Esophagus muscularis mucosa (tissue), 4 donors: Measurements from ENCODE around the gene RDX. TPM values are rescaled to one million over a fixed set of nuclear protein-coding genes. Genes with fewer than 3 reads are reported as not detected.

Source experiments
- DNase-seq: peaks from one replicate; pipeline ENCODE4 v3.0.0-alpha.2; 2017; ENCODE audit errors: extremely low spot score
- H3K27ac ChIP-seq, 4 donors: fragments of 200-600 bp; sonication (generic); replicated peaks in 1 of 4; 1 replicate in 3 of 4; 2 replicates in 1 of 4; pipeline ENCODE4 v1.5.1; 2016 to 2019; ENCODE audit warnings: mild to moderate bottlenecking in 1 of 4
- H3K27me3 ChIP-seq, 4 donors: fragments of 200-600 bp; sonication (generic); one replicate each; pipeline versions ENCODE4 v1.5.1 to v1.6.0; 2016 to 2019
- H3K36me3 ChIP-seq, 4 donors: fragments of 200-600 bp; sonication (generic); one replicate each; pipeline ENCODE4 v1.5.1; 2016 to 2019
- H3K4me1 ChIP-seq, 4 donors: fragments of 200-600 bp; sonication (generic); one replicate each; pipeline ENCODE4 v1.5.1; 2016 to 2019
- H3K4me3 ChIP-seq, 4 donors: fragments of 200-600 bp; sonication (generic); 1 replicate in 2 of 4; 2 replicates in 2 of 4; pipeline ENCODE4 v1.5.1; 2016 to 2019; ENCODE audit warnings: mild to moderate bottlenecking in 4 of 4, moderate library complexity in 1 of 4
- H3K9me3 ChIP-seq, 4 donors: fragments of 200-600 bp; sonication (generic); 1 replicate in 3 of 4; 2 replicates in 1 of 4; pipeline ENCODE4 v1.5.1; 2016 to 2019
- EP300 ChIP-seq: sonication (generic); formaldehyde crosslinking; IDR thresholded peaks from one replicate; pipeline ENCODE4 v1.6.1; 2017; ENCODE audit warnings: antibody characterized with exemption
- POLR2A ChIP-seq: fragments of 450-650 bp; IDR thresholded peaks from one replicate; pipeline ENCODE4 v1.6.1; 2017; ENCODE audit warnings: antibody characterized with exemption, moderate library complexity, mild to moderate bottlenecking, low read depth
- POLR2AphosphoS5 ChIP-seq, 2 donors: sonication (generic); formaldehyde crosslinking; IDR thresholded peaks; one replicate each; pipeline ENCODE4 v1.6.1; 2017; ENCODE audit warnings: antibody characterized with exemption in 2 of 2
- WGBS: methylation state at CpG from one replicate; pipeline ENCODE4 v1.1.5; 2018; 5-methylcytosine and 5-hydroxymethylcytosine counted together
- intact Hi-C: fragments of 100-400 bp; cut with DNase I; formaldehyde crosslinking; loops from one replicate; pipeline ENCODE4 v1.15.1; 2023
- total RNA-seq, 4 donors: library from RNA; depleted of rRNA; stranded (reverse); fragments of >200 nt; gene quantifications; one replicate each; pipeline versions ENCODE4 v1.1.0 to v1.2.1, GENCODE V29; 2016
- TF ChIP-seq, protein P1 (sequence below), 3 experiments: fragments of 200-600 bp in 2 of 3; fragments of 450-650 bp in 1 of 3; sonication (generic) in 2 of 3; IDR thresholded peaks; one replicate each; pipeline ENCODE4 v1.5.1; 2017 to 2019; ENCODE audit warnings: antibody characterized with exemption in 3 of 3, mild to moderate bottlenecking in 2 of 3, moderate library complexity in 1 of 3

RDX gene
- total RNA-seq, 4 donors from 2014 or later: 86.6 to 105 (median 90.4) TPM

DNA sequence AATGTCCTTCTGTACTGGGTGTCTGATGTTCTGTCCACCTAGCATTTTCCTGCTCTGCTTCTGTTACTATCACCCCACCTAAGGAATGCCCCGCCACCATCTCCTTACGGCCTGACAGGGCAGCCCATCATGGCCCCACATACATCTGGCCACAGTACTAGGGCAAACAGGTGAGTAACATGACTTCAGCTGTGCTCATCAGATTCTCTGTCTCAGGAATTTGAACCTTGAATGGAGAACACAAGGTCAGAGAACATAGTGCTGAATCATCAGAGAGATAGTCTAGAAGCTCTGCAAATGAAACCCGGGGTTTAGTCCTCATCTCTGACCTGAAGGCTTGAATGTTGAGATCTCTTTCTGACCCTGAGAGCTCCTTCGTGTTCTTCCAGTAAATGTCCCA lies 170.8 kb downstream of the RDX start:
- H3K4me1 ChIP-seq: peaks cover 8 to 40% (median 27%) of the 10 kb centered on the region in 4 donors
- no peaks in the 10 kb centered on the region for H3K9me3 ChIP-seq
- no peaks in the 10 kb centered on the region for H3K36me3 ChIP-seq
- intact Hi-C loops: no loop called here
- 97% methylated on average over 4 of the region's 4 CpGs for WGBS
- no peak overlapping the region for H3K4me3 ChIP-seq
- TF ChIP-seq EP300 (no peak), POLR2AphosphoS5 (IDR thresholded peaks at IDR 0.05) (no peak), POLR2A (no peak)
- TF ChIP-seq, protein P1, sequence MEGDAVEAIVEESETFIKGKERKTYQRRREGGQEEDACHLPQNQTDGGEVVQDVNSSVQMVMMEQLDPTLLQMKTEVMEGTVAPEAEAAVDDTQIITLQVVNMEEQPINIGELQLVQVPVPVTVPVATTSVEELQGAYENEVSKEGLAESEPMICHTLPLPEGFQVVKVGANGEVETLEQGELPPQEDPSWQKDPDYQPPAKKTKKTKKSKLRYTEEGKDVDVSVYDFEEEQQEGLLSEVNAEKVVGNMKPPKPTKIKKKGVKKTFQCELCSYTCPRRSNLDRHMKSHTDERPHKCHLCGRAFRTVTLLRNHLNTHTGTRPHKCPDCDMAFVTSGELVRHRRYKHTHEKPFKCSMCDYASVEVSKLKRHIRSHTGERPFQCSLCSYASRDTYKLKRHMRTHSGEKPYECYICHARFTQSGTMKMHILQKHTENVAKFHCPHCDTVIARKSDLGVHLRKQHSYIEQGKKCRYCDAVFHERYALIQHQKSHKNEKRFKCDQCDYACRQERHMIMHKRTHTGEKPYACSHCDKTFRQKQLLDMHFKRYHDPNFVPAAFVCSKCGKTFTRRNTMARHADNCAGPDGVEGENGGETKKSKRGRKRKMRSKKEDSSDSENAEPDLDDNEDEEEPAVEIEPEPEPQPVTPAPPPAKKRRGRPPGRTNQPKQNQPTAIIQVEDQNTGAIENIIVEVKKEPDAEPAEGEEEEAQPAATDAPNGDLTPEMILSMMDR (IDR thresholded peaks at IDR 0.05): no peak
- H3K27me3 ChIP-seq: no peaks in the 10 kb centered on the region
- DNase-seq: no peak
- H3K27ac ChIP-seq: no peak overlapping the region

Other genes starting within 250 kb of the RDX start
- gene ZC3H12C, start 203.2 kb downstream of the RDX start, total RNA-seq: 10 to 100 TPM; 21.9 to 33.6 (median 24.4) TPM
- 10 to 100 TPM; 12.0 to 15.7 (median 13.6) TPM for gene FDX1, start 133.3 kb upstream of the RDX start, total RNA-seq